ENCODE results near the gene CHAF1B. TPM values are rescaled to one million over a fixed set of nuclear protein-coding genes. Genes with fewer than 3 reads are reported as not detected.

Gene CHAF1B
- total RNA-seq = 2.4 and 3.5 TPM in 2 replicates

GRCh38 chr21:36385233-36386030, at the start of gene CHAF1B:
TSS of gene CHAF1B (plus strand) at chr21:36385392. CDS start at chr21:36386137, 745 bp downstream.

Small RNA genes within 50 kb of the gene (small RNA-seq; reads per million reads assigned to genes)
- gene ATP5MFP1 = not detected

Other genes starting within 250 kb of the CHAF1B start
- 3.9 and 7.1 TPM in 2 replicates for gene DOP1B, start 228.6 kb upstream of the CHAF1B start, total RNA-seq
- 22.1 and 37.3 TPM in 2 replicates for gene MORC3, start 65.2 kb upstream of the CHAF1B start, total RNA-seq
- gene CLDN14, start 94.7 kb downstream of the CHAF1B start, total RNA-seq = not detected in 2 replicates

Measured in placental epithelial cell (primary cell).